IPS-18a (cell line): ENCODE measurements around the gene PROCR.

Experiments used
- H3K27ac ChIP-seq: one replicate; pipeline ENCODE4 v1.5.1; 2013; ENCODE audit warnings: low read length
- H3K27me3 ChIP-seq: one replicate; pipeline ENCODE4 v1.6.1; 2013; ENCODE audit warnings: mild to moderate bottlenecking, low read length; ENCODE audit not compliant: control insufficient read depth, insufficient read depth
- H3K36me3 ChIP-seq: one replicate; pipeline ENCODE4 v1.6.1; 2013; ENCODE audit warnings: low read depth, low read length; ENCODE audit not compliant: control insufficient read depth
- H3K4me1 ChIP-seq: one replicate; pipeline ENCODE4 v1.6.1; 2013; ENCODE audit warnings: low read depth, low read length; ENCODE audit not compliant: control insufficient read depth
- H3K4me3 ChIP-seq: one replicate; pipeline ENCODE4 v1.5.1; 2013; ENCODE audit warnings: low read length
- H3K9ac ChIP-seq: one replicate; pipeline ENCODE4 v1.6.1; 2013; ENCODE audit warnings: mild to moderate bottlenecking, low read length, moderate library complexity
- H3K9me3 ChIP-seq: one replicate; pipeline ENCODE4 v1.6.1; 2013; ENCODE audit warnings: low read depth, low read length; ENCODE audit not compliant: control insufficient read depth

The PROCR gene

DNA sequence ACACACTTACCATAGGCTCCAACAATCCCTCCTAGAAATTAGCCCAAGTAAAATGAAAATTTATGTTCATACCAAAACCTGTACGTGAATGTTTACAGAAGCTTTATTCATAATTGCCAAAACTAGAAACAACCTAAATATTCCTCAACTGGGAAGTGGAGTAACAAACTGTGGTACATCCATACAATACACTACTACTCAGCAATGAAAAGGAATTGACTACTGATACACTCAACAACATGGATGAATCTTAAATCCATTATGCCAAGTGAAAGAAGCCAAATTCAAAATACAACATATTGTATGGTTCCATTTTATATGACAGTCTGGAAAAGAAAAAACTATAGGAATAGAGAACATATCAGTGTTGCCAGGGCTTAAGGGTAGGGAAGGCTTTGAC lies 34.9 kb downstream of the PROCR start:
- Histone ChIP-seq H3K9me3 (no peaks in the 10 kb centered on the region), H3K27me3 (no peaks in the 10 kb centered on the region), H3K9ac (no peak overlapping the region), H3K27ac (no peak overlapping the region), H3K4me3 (no peak overlapping the region), H3K36me3 (no peaks in the 10 kb centered on the region), H3K4me1 (no peaks in the 10 kb centered on the region)

DNA sequence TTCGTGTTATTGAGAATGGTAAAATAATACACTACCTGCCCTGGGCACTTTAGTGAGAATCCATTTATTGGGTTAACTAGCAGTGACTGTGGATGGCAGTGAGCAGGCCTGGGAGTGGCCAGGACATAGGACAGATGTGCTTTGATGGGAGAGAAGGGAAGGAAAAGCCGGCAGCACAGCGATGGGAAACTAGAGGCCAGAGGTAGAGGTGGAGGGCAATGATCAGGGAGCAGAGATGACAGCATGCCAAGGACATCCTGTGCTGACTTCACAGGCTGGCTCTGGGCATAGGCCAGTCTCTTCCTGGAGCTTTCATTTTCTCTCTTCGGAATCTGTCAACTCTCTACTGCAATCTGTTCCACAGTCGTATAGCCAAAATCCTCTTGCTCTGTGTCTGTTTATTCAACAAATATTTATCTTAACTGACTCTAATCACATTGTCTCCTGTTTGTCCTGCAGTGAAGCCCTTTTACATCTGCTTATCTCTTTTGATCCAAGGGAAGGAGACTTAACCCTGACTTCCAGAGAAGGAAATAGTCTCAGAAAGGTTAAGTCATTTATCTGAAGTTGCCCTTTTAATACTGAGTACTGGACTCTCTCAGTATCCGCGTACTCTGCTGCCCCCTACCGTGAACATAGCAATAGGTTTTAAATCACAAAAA lies 36.2 kb downstream of the PROCR start:
- Histone ChIP-seq H3K27me3 (no peaks in the 10 kb centered on the region), H3K9me3 (no peaks in the 10 kb centered on the region), H3K4me3 (no peak overlapping the region), H3K36me3 (no peaks in the 10 kb centered on the region), H3K4me1 (no peaks in the 10 kb centered on the region), H3K27ac (no peak overlapping the region), H3K9ac (no peak overlapping the region)

DNA sequence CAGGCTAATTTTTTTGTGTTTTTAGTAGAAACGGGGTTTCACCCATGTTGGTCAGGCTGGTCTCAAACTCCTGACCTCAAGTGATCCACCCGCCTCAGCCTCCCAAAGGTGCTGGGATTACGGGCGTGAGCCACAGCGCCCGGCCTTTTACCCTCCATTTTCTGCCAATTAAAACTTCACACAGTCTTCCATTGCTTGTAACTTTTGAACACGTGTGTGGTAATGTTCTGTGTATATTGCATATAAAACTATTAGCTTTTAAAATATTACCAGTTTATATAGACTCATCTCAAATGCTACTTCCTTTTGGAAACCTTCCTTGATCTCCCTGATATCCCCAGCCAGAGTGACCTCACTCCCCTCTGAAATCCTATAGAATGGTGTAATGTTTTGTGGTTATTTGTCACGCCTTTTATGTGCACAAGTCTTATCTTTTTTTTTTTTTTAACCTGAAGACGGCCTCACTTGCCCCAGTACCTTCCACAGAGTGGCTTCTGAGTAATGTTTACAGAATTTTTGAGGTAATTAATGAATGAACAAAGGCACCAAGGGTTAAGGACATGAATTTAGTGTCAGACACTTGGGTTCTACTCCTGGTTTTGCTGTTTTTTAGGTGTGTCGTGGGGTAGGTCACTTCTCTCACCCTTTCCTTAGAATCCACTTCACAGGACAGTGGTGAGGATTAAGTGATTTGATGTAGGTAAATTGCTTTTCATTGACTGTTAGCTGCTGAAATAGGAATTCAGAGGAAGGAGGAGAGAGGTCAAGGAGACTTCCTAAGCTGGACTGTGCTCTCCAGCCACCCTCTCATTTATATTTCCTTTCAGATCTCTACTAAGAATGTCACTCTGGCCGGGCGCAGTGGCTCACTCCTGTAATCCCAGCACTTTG lies 43.4 kb downstream of the PROCR start:
- Histone ChIP-seq H3K4me1 (no peaks in the 10 kb centered on the region), H3K27me3 (no peaks in the 10 kb centered on the region), H3K9ac (no peak overlapping the region), H3K9me3 (no peaks in the 10 kb centered on the region), H3K27ac (no peak overlapping the region), H3K36me3 (no peaks in the 10 kb centered on the region), H3K4me3 (no peak overlapping the region)

DNA sequence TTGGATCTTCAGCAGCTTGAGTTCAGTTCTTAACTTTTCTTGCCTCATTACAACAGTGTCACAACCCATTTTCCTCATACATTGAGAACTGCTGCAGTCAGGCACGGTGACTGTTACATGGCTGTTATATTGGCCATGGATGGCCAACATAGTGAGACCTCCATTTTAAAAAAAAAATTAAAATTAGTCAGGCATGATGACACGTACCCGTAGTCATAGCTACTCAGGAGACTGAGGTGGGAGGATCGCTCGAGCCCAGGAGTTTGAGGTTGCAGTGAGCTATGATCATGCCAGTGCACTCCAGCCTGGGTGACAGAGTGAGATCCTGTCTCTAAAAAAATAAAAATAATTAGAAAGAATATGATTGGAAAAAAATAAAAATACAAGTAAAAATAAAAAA lies 44.7 kb downstream of the PROCR start:
- Histone ChIP-seq H3K4me1 (peaks cover 4% of the 10 kb centered on the region), H3K4me3 (no peak overlapping the region), H3K9ac (no peak overlapping the region), H3K27ac (no peak overlapping the region), H3K9me3 (no peaks in the 10 kb centered on the region), H3K36me3 (no peaks in the 10 kb centered on the region), H3K27me3 (no peaks in the 10 kb centered on the region)

DNA sequence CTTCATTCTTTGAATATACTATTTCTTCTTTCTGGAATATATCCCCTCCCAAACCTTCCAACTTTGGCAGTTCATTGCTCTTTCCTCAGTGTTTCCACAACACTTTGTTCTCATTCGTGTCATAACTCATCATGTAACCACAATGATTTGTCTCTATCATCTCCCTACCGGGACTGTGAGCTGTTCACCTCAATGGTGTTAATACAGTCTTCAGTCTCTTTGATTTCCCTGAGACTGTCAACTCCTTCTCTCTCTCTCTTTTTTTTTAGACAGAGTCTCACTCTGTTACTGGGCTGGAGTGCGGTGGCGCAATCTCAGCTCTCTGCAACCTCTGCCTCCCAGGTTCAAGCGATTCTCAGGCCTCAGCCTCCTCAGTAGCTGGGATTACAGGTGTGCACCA lies 52.1 kb downstream of the PROCR start:
- Histone ChIP-seq H3K4me1 (peaks cover 19% of the 10 kb centered on the region), H3K9me3 (no peaks in the 10 kb centered on the region)

DNA sequence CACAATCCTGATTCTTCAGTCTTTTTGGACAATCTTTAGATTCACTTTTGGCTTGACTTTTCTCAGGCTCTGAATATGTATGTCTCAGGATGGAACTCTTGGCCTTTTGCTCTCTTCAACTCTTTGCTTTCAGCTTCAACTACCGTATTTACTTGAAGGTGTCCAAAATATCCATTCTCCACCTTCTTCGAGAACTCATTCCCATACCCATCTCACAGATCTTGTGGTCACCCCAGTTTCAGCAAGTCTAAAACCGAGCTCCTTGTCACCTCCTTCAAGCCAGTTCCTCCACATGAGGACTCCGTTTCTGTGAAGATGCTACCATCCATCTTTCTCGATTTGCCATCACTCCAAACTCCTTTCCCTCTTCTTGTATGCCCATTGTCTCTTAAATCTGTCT lies 52.7 kb downstream of the PROCR start:
- no peak overlapping the region for H3K9ac ChIP-seq
- H3K27ac ChIP-seq, result no peak overlapping the region
- H3K4me3 ChIP-seq, result no peak overlapping the region
- no peaks in the 10 kb centered on the region for H3K36me3 ChIP-seq
- H3K4me1 ChIP-seq, result peaks cover 19% of the 10 kb centered on the region
- H3K9me3 ChIP-seq, result no peaks in the 10 kb centered on the region
- peaks cover 38% of the 10 kb centered on the region for H3K27me3 ChIP-seq

More for the DNA sequence above, 52.1 kb downstream of the PROCR start:
- H3K36me3 ChIP-seq, result no peaks in the 10 kb centered on the region
- peaks cover 38% of the 10 kb centered on the region for H3K27me3 ChIP-seq
- H3K27ac ChIP-seq, result no peak overlapping the region
- H3K9ac ChIP-seq, result no peak overlapping the region
- no peak overlapping the region for H3K4me3 ChIP-seq

DNA sequence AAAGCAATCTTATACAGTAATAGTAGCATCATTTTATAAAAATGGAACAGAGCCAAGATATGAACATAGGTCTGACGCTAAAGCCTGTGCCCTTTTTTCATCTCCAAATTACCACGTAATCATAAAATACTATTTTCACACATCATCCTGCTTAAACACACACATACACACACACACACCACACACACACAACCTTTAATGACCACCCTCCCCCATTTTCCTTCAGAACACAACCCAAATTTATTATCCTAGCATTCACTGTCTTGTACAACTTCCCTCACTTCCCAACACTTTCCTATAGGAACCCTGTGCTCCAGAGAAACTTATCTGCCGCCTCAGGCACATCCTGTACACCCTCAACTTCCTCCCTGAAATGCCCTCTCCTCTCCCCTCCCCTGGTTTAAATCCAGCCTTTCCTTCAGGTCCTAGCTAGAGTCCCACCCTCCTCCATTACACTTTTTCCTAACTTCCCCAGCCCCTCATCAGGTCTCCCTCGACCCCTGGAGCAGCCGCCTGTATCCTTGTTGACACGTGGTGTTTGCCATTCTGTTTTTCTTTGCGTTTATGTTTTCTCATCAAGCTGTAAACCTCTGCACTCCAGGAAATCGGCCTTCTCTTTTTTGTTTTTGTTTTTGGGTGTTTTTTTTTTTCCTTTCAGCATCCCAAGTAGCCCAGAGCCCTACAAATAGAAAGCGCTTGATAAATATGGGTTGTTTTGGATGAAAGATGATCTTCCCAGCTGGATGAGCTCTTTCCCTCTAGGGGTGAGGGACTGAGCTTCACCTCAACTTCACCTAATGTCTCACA lies 53.6 kb downstream of the PROCR start:
- Histone ChIP-seq H3K27ac (no peak overlapping the region), H3K4me3 (peak overlapping the region; percentile 50), H3K9me3 (no peaks in the 10 kb centered on the region)

DNA sequence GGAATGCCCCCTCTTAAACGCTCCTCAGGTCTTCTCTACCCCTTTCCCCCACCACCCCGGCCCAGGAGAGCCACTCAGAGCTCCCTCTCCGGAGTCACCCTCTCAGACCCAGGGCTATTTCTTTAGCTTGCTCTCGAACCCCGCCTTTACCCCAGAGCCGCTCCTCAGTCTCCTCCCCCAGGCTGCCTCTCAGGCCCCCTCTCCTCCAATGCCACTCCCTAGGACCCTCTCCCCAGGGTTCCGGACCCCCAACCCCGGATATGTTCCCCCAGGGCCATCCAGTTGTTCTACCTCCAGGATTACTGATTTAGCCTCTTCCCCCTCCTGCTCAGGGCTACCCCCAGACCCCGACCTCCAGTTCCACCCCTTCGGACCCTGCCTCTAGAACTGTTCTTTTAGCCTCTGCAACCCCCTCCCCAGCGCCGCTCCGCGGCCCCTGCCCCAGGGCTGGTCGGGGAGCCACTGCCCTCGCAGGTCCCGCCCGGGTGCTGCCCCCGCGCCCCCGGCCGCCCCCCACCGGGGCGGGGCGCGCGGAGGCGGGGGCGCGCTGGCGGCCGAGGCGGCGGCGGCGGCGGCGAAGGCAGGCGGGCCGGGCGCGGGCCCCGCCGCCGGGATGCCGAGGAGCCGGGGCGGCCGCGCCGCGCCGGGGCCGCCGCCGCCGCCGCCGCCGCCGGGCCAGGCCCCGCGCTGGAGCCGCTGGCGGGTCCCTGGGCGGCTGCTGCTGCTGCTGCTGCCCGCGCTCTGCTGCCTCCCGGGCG lies 54.4 kb downstream of the PROCR start, which contains the start of gene MMP24:
TSS of gene MMP24 (plus strand) at position 565 of the 758 bp plus-strand sequence. CDS start at position 614, 49 bp downstream.
- peaks cover 15% of the 10 kb centered on the region for H3K4me1 ChIP-seq
- peak within 1 kb of the TSS; percentile 51 for H3K4me3 ChIP-seq
- H3K9me3 ChIP-seq, result no peaks in the 10 kb centered on the region
- H3K27ac ChIP-seq, result no peak within 1 kb of the TSS
- no peak within 1 kb of the TSS for H3K9ac ChIP-seq
- peaks cover 38% of the 10 kb centered on the region for H3K27me3 ChIP-seq
- H3K36me3 ChIP-seq, result no peaks in the 10 kb centered on the region

More for the DNA sequence above, 53.6 kb downstream of the PROCR start:
- Histone ChIP-seq H3K9ac (no peak overlapping the region), H3K4me1 (peaks cover 19% of the 10 kb centered on the region), H3K36me3 (no peaks in the 10 kb centered on the region), H3K27me3 (peaks cover 38% of the 10 kb centered on the region)
